ENCODE data around the gene ZNF530.

DNA sequence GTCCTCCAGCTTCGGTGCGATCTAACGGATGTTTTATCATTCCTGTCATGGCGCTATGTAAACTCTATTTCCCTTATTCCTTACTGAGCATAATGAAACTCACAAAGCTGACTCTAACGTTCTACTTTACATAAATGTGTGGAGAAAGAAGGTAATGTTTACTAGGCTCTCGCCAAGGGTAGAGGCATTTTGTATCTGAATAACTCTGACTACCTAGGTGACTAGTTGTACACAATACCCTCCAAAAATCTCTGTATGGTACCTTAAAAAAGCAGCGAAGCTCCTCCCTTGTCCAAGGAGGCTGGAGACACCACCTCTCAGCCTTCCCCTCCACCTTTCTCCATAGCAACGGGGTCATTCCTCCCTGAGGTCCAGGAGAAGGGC is 316 bp upstream of the ZNF530 start:
- TF ChIP-seq, protein P1, sequence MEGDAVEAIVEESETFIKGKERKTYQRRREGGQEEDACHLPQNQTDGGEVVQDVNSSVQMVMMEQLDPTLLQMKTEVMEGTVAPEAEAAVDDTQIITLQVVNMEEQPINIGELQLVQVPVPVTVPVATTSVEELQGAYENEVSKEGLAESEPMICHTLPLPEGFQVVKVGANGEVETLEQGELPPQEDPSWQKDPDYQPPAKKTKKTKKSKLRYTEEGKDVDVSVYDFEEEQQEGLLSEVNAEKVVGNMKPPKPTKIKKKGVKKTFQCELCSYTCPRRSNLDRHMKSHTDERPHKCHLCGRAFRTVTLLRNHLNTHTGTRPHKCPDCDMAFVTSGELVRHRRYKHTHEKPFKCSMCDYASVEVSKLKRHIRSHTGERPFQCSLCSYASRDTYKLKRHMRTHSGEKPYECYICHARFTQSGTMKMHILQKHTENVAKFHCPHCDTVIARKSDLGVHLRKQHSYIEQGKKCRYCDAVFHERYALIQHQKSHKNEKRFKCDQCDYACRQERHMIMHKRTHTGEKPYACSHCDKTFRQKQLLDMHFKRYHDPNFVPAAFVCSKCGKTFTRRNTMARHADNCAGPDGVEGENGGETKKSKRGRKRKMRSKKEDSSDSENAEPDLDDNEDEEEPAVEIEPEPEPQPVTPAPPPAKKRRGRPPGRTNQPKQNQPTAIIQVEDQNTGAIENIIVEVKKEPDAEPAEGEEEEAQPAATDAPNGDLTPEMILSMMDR (IDR thresholded peaks at IDR 0.05 in 4 of 5, conservative IDR thresholded peaks at IDR 0.05 in 1 of 5), result no peak
- no peak for TF ChIP-seq POLR2A (IDR thresholded peaks at IDR 0.05)

Measured in gastrocnemius medialis (tissue), 4 donors.